ENCODE measurements around the gene PPME1.

The PPME1 gene

GRCh38 chr11:74225565-74225964 lies 54.5 kb downstream of the PPME1 start:
- in situ Hi-C loops (cut with MboI; ENCODE audit: low sequenced_read_pairs) = no loop called here

DNA sequence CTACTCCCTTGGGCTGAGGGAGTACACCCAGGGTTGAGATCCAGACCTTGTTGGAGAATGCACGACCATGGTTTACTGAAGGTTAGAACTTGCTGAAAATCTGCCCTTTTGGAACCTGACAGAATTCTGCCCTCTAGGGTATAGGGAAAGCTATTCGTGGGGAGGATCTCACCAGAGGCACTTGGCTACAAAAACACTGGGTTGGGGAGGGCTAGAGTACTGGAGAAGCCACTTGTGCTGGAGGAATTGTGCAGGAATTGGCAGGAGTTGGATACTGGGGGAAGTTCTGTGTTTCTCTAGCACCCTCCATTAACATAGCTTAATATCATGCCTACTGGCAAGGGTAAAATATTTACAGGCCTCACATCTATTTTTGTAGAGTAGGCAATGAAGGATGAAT lies 55.8 kb downstream of the PPME1 start:
- in situ Hi-C loops (cut with MboI; ENCODE audit: low sequenced_read_pairs) = no loop called here

DNA sequence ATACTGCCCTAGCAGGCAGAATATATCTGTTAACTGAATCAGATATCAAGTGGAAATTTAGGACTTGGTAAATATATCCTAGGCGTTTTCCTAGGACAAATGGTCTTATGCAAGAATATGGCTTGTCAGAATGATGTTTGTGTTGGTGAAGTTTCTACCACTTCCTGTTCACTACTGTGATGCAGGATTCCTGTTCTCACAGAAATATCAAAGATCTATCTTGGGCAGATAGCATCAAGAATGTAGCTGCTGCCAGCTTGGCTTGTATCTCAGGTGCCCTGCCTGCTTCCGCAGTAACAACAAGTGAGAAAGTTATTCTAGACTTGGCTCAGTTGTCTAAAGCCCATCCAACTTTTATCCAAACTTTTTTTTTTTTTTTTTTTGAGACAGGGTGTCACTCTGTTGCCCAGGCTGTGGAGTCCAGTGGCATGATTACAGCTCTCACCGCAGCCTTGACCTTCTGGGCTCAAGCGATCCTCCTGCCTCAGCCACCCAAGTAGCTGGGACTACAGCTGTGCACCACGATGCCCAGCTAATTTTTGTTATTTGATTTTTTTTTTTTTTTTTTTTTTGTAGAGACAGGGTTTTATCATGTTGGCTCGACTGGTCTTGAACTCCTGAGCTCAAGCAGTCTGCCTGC lies 61.3 kb downstream of the PPME1 start:
- in situ Hi-C loops (cut with MboI; ENCODE audit: low sequenced_read_pairs) = no loop called here

DNA sequence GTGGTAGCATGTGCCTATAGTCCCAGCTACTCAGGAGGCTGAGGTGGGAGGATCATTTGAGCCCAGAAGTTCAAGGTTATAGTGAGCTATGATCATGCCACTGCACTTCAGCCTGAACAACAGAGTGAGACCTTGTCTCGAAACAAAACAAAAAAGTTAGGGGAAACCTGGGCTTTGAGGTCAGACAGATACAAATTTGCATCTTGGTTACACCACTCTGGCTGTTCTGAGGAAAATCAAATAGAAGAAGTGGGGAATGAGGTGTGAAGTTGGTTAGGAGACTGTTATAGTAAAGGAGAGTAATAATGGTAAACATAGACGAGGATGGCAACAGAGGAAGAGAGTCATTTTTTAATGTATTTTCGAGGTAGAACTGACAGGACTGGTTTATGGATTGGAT lies 62.6 kb downstream of the PPME1 start:
- in situ Hi-C loops (cut with MboI; ENCODE audit: low sequenced_read_pairs) = no loop called here

DNA sequence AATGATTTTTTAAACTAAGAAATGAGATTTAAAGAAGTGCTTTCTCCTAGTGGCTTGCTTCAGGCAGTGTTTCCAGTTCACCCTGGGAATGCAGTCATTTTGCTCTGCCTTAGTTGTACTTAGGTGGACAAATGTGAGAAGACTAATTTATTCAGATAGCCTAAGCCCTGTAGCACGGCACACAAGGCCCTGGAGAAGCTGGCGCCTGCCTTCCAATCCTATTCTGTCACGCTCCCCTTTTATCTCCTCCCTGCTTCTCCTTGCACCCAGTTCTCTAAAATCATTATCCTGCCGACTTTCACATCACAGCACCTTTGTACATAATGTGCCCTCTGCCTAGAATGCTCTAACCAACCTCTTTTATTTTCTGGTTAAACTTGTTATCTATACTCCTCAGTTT lies 64.0 kb downstream of the PPME1 start:
- in situ Hi-C loops (cut with MboI; ENCODE audit: low sequenced_read_pairs) = no loop called here

DNA sequence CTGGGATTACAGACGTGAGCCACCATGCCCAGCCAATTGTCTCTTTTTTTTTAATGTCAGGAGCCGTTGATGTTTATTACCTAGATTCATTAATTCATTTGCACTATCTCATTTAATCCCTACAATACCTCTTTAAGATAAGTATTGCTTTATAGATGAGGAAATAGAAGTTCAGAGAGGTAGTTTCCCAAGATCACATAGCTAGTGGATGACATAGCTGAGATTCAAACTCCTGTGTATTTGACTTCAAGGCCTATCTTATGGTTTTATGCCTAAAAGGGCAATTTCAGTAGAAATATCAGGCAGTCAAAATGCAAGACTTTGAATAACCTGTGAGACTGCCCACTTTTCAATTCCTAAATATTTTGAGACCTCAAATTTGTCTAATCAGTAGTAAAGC lies 66.5 kb downstream of the PPME1 start:
- in situ Hi-C loops (cut with MboI; ENCODE audit: low sequenced_read_pairs) = no loop called here

GRCh38 chr11:74238243-74238642 lies 67.2 kb downstream of the PPME1 start:
- in situ Hi-C loops (cut with MboI; ENCODE audit: low sequenced_read_pairs) = no loop called here

- in situ Hi-C loops (cut with MboI; ENCODE audit: low sequenced_read_pairs) = no loop called here
Measured at GRCh38 chr11:74248469-74248868, 77.4 kb downstream of the PPME1 start.

DNA sequence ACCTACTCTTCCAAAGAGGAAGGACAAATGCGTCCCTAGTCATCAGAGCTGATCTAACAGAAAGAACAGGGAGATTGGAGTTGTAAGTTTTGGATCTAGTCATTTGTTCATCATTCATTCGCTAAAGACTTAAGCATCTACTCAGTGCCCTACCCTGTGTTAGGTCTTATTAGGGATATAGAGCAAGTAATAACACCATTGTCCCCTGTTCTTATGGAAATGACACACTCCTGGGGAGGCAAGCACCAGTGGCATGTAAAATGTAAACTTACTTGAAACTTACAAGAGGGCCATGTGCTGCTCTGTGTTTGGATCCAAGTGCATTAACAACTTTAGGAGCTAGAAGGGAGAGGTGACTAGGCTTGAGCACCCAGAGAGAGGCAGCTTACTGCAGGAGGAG lies 78.4 kb downstream of the PPME1 start:
- in situ Hi-C loops (cut with MboI; ENCODE audit: low sequenced_read_pairs) = no loop called here

DNA sequence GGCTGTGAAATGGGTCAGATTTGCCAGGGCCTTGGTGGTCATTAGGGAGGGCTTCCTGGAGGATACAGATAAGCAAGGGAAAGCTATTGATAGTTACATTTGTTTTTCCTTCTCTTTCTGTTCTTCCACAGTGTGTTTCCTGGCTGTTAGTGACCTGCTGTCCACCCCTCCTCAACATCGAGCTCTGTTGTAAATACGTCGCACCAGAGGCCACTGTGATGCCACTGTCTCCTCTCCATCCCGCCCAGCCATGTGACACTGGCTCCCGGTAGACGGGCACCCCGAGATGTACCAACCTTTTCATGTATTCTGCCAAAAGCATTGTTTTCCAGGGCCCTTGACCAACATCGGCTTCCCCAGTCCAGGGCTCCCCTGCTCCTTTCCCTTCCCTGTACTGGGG lies 82.3 kb downstream of the PPME1 start:
- in situ Hi-C loops (cut with MboI; ENCODE audit: low sequenced_read_pairs) = loop anchor here (25.0 kb wide), 2 partner anchors 291 to 309 kb away; partner anchors contain the start of gene DNAJB13

DNA sequence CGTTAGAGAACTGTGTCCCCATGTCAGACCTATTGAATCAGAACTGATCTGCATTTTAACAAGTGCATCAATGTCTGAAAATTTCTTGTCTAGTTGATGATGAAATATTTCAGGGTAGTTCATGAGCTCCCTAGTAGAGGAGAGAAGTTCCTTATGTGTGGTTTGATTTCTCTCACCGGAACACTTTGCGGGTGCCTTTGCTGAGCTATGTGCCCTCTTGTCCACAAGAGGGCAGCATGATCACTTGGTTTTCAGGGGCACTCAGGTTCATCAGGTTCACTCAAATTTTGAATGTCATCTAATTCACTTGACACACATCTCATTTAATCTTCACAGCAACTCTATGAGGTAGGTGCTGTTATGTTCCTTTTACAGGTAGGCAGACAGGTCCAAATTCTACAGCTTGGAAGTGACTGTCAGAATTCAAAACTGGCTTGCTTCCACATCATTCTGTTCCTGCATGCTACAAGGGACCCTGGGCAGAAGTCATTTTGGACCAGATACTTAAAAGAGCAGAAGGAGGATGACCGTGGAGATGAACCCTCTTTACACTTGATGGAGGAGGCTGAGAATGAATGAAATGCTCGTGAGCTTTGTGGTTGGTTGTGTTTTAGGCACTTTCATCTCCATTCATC lies 84.8 kb downstream of the PPME1 start:
- in situ Hi-C loops (cut with MboI; ENCODE audit: low sequenced_read_pairs) = loop anchor here (25.0 kb wide), 2 partner anchors 294 to 306 kb away; partner anchors contain the start of gene DNAJB13

DNA sequence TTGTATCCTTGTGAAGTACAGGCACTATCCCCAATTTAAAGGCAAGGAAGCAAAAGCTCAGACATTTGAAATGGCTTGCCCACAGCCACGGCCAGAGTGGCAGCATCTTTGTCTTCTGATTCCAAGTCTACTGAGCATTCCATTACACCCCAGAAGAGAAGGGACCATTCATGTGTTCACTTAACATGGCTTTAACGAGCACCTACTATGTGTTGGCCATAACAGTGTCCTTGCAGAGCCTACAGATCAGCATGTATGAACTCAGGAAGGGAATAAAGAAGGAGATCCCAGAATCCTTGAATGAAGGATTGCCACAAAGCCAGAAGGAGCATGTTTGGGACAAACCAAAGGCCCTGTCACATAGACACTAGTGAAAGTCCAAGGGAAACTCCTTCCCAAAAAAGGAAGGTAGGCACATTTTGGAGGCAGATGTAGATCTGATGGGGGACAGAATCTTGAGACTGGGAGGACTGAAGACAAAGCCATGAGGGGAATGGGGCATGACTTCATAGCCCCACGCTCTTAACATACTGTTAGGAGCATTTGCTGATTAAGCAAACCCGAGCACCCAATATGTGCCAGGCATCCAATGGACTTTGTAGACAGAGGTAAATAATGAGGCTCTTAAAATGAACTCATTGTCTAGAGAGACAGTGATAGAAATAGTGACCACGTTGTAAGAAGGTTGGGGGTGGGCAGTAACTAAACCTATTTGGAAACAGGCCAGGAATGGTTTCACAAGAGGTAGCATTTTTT lies 85.5 kb downstream of the PPME1 start:
- in situ Hi-C loops (cut with MboI; ENCODE audit: low sequenced_read_pairs) = loop anchor here (25.0 kb wide), 2 partner anchors 294 to 306 kb away; partner anchors contain the start of gene DNAJB13

- in situ Hi-C loops (cut with MboI; ENCODE audit: low sequenced_read_pairs) = loop anchor here (25.0 kb wide), 2 partner anchors 296 to 304 kb away; partner anchors contain the start of gene DNAJB13
Measured at GRCh38 chr11:74257959-74258553, 87.0 kb downstream of the PPME1 start.

- in situ Hi-C loops (cut with MboI; ENCODE audit: low sequenced_read_pairs) = loop anchor here (25.0 kb wide), 2 partner anchors 300 kb away; partner anchors contain the start of gene DNAJB13
Measured at GRCh38 chr11:74262725-74263124, 91.6 kb downstream of the PPME1 start.

- in situ Hi-C loops (cut with MboI; ENCODE audit: low sequenced_read_pairs) = loop anchor here (25.0 kb wide), 2 partner anchors 297 to 303 kb away; partner anchors contain the start of gene DNAJB13
Measured at GRCh38 chr11:74265256-74265655, 94.2 kb downstream of the PPME1 start.

- in situ Hi-C loops (cut with MboI; ENCODE audit: low sequenced_read_pairs) = loop anchor here (25.0 kb wide), 2 partner anchors 295 to 305 kb away; partner anchors contain the start of gene DNAJB13
Measured at GRCh38 chr11:74267014-74267413, 95.9 kb downstream of the PPME1 start.

- in situ Hi-C loops (cut with MboI; ENCODE audit: low sequenced_read_pairs) = loop anchor here (25.0 kb wide), 2 partner anchors 294 to 306 kb away; partner anchors contain the start of gene DNAJB13
Measured at GRCh38 chr11:74268456-74268855, 97.4 kb downstream of the PPME1 start.

- in situ Hi-C loops (cut with MboI; ENCODE audit: low sequenced_read_pairs) = loop anchor here (25.0 kb wide), 2 partner anchors 293 to 307 kb away; partner anchors contain the start of gene DNAJB13
Measured at GRCh38 chr11:74269161-74269811, 98.2 kb downstream of the PPME1 start.

- in situ Hi-C loops (cut with MboI; ENCODE audit: low sequenced_read_pairs) = loop anchor here (25.0 kb wide), 2 partner anchors 290 to 310 kb away; partner anchors contain the start of gene DNAJB13
Measured at GRCh38 chr11:74272276-74272675, 101.2 kb downstream of the PPME1 start.

- in situ Hi-C loops (cut with MboI; ENCODE audit: low sequenced_read_pairs) = no loop called here
Measured at GRCh38 chr11:74276581-74276980, 105.5 kb downstream of the PPME1 start.
